Stimulated activated CD8-positive, alpha-beta memory T cell treated with anti-CD3 and anti-CD28 coated beads, Interleukin-4, amount 100 ng/mL, for 4 hours (primary cell): ENCODE measurements around the gene IMPDH2.

ENCODE experiments used
- DNase-seq, 2 donors: peaks; one replicate each; pipeline ENCODE4 v3.0.0-alpha.2; 2020; ENCODE audit warnings: low read depth in 2 of 2, low spot score in 1 of 2

IMPDH2 gene

GRCh38 chr3:49007068-49007770, 22.0 kb downstream of the IMPDH2 start, which contains the start of gene WDR6:
TSS of gene WDR6 (plus strand) at chr3:49007391. CDS start at chr3:49007432, 41 bp downstream.
- peak; percentile 89 to 95 for DNase-seq

DNA sequence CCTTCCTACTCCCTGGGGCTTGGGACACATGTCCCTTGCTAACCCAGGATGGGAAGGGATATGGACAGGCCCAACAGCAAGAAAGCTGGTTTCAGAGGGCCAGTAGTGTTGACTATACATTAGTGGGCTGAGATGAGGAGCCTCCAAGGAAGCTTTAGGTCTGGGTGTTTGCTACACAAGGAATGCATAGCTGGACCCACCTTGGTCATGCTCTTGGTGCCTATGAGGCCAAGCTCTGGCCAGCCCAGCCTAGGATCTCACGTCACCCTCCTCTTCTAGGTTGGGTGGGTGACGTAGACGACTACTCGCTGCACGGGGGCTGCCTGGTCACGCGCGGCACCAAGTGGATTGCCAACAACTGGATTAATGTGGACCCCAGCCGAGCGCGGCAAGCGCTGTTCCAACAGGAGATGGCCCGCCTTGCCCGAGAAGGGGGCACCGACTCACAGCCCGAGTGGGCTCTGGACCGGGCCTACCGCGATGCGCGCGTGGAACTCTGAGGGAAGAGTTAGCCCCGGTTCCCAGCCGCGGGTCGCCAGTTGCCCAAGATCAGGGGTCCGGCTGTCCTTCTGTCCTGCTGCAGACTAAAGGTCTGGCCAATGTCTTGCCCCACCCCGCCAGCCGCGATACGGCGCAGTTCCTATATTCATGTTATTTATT, 22.7 kb downstream of the IMPDH2 start:
- no peak for DNase-seq

- DNase-seq: no peak
Measured at GRCh38 chr3:49005998-49006397, 23.2 kb downstream of the IMPDH2 start.

- no peak for DNase-seq
Measured at GRCh38 chr3:49005303-49005680, 23.9 kb downstream of the IMPDH2 start.

- no peak for DNase-seq
Measured at GRCh38 chr3:49004352-49005302, 24.6 kb downstream of the IMPDH2 start.

- no peak for DNase-seq
Measured at GRCh38 chr3:49001155-49001554, 28.0 kb downstream of the IMPDH2 start.

GRCh38 chr3:48999085-48999858, 29.9 kb downstream of the IMPDH2 start:
- DNase-seq: no peak

DNA sequence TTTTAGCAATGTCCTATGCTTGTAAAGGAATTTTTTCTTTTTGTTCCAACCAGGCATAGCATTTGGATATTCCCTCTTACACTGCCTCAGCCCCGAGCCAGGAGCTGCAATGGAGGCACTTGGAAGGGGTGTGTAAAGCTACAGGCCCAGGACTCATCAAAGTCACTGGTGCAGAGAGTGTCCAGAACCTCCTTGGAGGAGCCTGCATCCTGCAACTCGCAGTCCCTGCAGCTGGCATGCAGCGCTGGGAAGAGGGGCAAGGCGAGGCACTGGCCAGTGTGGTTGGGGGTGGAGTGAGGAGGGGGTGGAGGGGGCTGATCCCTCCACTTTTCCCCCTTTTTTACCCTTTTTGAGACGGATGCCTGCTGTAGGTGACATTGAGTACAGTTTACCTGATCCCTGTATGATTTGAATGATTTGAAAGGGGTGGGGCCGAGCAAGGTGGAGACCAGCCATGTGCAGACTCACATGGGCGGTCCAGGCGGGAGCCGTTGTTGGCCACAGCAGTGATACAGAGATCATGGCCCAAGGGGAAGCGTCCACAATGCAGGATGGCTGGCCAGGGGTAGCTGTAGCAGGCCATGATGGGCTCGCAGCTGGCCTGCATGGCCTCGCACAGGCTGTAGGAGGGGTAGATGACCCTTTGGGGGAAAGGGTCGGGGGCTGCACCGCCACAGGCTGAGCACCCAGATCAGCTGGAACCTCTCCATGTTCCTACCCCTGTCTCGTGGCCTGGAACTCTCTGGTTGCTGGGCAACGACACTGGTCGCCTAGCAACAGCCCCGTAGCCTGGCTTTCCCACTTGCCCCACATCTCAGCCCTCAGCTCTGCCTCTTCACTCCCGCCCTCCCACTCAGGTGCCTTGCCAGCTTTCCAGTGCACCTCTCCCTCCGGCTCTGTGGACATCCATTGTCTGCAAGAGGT, 31.2 kb downstream of the IMPDH2 start:
- no peak for DNase-seq

GRCh38 chr3:48997102-48997635, 32.0 kb downstream of the IMPDH2 start:
- DNase-seq: no peak

GRCh38 chr3:48996640-48997039, 32.6 kb downstream of the IMPDH2 start:
- DNase-seq: no peak

- no peak for DNase-seq
Measured at GRCh38 chr3:48993834-48994233, 35.4 kb downstream of the IMPDH2 start.

GRCh38 chr3:48991851-48992545, 37.2 kb downstream of the IMPDH2 start:
- no peak for DNase-seq

GRCh38 chr3:48990636-48991469, 38.3 kb downstream of the IMPDH2 start:
- no peak for DNase-seq

- peak; percentile 69 to 79 for DNase-seq
Measured at GRCh38 chr3:48989796-48990635, 39.2 kb downstream of the IMPDH2 start, which contains the start of gene P4HTM. TSS of gene P4HTM (plus strand) at chr3:48990241. CDS start at chr3:48990257, 16 bp downstream.

DNA sequence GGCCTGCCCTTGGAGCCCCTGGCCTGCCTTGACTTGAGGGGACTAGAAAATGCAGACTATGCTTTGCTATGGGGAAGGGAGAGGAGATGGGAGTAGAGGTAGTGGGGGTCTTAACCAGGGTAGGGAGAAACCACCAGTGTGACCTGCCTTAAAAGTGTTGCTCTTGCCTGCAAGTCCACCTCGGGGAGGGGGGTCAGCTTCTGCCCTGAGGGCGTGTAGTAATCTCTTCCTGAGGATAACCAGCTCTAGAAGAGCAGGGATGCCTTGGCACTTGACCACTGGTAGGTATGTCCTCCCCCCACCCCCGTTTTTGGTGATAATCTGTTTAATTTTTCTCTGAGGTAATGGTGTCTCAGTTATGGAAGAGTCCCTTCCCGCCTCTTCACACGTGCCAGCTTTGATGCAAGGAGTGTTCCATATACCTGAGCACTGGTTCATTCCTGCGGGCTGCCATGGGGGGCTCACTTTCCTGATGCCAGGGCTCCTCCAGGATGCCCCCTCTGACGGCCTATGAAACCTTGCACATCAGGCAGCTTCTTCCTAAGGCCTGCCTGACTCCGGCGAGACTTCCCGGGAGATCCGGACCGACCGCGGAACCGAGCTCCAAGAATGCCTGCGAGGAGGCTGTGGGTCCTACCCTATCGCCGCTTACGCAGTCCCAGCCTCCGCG, 39.9 kb downstream of the IMPDH2 start:
- no peak for DNase-seq

GRCh38 chr3:48985831-48986376, 43.3 kb downstream of the IMPDH2 start:
- DNase-seq: no peak
